ENCODE results near the gene RPS6KA4.
"Not testable (repeated sequence)": the region's sequence is repeated elsewhere in the genome, so short reads cannot be mapped to it uniquely, and the experiment has no call there.

RPS6KA4 gene

DNA sequence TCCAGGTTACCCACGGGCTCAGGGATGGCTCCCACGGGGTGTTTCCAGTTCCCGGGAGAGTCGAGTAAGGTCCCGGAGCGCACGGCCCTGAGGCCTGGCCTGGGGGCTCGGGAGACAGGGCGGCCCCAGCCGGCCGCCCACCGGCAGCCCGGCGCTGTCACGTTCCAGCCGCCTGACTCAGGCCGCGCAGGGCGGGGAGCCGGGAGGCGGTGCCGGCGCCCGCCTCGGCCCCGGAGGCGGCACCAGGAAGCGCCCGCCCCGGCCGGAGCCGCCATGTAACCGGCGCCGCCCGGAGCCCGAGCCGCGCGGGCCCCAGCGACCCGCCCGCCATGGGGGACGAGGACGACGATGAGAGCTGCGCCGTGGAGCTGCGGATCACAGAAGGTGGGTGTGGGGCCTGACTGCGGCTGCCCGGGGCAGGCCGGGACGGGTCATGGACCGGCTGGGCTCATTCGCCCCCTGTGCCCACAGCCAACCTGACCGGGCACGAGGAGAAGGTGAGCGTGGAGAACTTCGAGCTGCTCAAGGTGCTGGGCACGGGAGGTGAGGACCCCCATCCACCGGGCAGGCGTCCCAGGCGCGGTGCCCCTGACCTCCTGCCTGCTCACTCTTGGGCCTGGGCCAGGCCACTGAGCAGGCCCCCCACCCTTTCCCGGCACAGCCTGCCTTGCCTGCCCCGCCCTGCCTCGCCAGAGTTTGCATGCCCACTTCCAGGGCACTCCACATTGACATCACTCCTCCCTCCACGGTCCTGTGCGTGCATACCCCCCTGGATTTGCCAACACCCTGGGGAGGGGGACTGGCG lies at the start of gene RPS6KA4:
TSS of gene RPS6KA4 (plus strand) at position 256 of the 805 bp plus-strand sequence. CDS start at position 330, 74 bp downstream.
- FAIRE-seq, result no peak

DNA sequence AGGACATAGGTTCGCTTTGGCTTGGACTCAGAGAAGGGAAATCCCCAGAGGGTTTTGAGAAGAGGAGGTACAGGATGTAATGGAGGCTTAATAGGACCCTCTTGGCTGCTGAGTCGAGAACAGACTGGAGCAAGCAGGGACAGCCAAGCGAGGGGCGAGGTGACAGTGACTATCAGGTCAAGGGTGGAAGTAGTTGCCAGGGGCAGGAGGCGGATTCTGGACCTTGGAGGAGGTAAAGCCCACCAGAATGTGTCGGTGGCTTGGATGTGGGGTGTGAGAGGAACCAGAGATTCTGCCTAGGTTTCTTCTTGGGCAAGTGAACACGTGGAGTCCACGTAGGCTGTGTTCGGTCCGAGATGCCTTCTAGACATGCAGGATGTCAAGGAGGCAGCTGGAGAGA lies 46.0 kb upstream of the RPS6KA4 start:
- no peak for FAIRE-seq

DNA sequence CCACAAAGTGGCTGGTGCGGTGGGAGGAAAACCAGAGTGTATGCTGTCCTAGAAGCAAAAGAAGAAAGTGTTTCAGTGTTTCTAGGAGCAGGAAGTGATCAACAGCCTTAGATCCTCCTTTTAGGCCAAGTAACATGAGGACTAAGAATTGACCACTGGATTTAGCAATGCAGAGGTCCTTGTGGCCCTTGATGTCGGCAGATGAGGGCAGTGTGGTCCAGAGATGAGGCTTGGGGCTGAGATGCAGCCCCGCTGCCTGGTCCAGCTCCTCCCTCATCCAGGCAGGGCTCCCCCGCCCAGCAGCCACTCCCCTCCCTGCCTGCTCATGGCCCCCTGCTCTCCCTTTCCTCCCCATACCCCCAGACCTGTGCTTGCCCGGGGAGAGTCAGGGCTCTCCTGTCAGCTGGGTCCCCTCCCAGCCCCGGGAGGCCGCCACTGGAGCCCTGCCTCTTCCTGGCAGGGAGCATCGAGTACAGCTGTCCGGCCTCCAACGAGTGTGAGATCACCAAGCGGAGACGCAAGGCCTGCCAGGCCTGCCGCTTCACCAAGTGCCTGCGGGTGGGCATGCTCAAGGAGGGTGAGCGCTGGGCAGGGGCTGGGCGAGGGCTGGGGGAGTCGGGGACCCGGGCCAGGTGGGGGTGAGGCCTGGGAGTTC lies 45.3 kb upstream of the RPS6KA4 start:
- no peak for FAIRE-seq

DNA sequence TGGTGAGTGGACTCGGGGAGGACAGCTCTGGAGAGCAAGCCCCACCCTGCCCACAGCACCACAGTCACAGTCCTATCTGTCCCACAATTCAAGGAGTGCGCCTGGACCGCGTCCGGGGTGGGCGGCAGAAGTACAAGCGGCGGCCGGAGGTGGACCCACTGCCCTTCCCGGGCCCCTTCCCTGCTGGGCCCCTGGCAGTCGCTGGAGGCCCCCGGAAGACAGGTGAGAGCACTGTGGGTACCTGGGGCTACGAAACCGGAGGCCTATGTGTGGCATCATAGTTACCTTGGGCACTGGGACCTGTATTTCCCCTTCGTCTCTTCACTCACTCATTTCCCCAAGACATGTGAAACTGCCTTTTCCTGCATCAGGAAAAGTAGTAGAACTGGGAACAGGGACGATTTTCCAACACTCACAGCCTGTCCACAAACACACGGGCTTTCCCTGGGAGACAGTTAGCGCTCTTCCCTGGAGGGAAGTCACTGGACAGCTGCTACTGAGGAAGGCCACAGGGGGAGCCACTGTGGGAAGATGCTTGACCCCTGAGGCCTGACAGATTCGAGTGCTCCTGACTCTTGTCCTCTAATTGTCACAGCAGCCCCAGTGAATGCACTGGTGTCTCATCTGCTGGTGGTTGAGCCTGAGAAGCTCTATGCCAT lies 44.7 kb upstream of the RPS6KA4 start:
- FAIRE-seq, result no peak

DNA sequence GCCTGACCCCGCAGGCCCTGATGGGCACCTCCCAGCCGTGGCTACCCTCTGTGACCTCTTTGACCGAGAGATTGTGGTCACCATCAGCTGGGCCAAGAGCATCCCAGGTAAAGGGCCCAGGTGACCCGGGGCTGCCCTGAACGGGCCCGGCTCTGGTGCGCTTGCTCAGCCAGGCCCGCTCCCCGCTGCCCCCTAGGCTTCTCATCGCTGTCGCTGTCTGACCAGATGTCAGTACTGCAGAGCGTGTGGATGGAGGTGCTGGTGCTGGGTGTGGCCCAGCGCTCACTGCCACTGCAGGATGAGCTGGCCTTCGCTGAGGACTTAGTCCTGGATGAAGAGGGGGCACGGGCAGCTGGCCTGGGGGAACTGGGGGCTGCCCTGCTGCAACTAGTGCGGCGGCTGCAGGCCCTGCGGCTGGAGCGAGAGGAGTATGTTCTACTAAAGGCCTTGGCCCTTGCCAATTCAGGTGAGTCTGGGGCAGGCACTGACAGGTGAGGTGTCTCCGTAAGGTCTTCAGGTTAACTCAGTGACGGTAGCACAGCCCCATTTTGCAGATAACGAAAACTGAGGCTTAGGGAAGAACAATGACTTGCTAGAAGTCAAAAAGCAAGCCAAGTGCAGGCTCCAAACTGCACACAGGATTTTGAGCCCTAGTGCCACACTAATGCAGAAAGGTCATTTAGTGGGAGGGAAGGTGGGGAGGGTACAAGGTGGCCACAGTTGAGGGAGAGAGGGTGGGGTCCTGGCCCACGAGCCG lies 44.0 kb upstream of the RPS6KA4 start:
- no peak for FAIRE-seq

DNA sequence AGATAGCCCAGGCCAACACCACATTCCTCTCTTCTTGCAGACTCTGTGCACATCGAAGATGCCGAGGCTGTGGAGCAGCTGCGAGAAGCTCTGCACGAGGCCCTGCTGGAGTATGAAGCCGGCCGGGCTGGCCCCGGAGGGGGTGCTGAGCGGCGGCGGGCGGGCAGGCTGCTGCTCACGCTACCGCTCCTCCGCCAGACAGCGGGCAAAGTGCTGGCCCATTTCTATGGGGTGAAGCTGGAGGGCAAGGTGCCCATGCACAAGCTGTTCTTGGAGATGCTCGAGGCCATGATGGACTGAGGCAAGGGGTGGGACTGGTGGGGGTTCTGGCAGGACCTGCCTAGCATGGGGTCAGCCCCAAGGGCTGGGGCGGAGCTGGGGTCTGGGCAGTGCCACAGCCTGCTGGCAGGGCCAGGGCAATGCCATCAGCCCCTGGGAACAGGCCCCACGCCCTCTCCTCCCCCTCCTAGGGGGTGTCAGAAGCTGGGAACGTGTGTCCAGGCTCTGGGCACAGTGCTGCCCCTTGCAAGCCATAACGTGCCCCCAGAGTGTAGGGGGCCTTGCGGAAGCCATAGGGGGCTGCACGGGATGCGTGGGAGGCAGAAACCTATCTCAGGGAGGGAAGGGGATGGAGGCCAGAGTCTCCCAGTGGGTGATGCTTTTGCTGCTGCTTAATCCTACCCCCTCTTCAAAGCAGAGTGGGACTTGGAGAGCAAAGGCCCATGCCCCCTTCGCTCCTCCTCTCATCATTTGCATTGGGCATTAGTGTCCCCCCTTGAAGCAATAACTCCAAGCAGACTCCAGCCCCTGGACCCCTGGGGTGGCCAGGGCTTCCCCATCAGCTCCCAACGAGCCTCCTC lies 43.1 kb upstream of the RPS6KA4 start:
- not testable (repeated sequence) for FAIRE-seq

DNA sequence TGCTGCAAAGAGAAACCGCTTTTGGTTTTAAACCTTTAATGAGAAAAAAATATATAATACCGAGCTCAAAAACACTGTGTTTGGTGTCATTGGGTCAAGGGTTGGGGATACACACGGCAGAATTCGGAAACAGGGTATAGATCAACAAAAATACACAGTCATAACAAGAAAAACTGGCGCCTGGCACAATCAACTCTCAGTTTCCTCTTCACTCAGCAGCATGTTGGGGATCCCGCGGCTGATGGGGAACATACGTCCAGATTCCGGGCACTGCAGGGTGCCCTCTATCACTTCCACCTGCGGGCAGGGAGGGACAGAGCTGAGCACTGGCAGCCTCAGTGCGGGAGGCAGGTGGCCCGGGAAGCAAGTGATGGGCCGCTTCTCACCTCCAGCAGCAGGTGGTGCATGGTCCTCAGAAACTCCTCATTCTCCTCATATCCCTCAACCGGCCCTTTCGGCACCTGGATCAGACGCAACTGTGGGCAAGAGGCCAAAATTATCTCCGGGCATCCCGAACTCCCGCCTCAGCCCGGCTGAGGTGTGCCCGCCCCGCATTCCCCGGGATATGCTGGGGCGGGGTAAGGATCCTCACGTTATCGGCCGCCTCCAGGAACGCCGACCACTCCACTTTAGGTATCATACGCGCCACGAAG lies 42.2 kb upstream of the RPS6KA4 start:
- FAIRE-seq, result no peak

DNA sequence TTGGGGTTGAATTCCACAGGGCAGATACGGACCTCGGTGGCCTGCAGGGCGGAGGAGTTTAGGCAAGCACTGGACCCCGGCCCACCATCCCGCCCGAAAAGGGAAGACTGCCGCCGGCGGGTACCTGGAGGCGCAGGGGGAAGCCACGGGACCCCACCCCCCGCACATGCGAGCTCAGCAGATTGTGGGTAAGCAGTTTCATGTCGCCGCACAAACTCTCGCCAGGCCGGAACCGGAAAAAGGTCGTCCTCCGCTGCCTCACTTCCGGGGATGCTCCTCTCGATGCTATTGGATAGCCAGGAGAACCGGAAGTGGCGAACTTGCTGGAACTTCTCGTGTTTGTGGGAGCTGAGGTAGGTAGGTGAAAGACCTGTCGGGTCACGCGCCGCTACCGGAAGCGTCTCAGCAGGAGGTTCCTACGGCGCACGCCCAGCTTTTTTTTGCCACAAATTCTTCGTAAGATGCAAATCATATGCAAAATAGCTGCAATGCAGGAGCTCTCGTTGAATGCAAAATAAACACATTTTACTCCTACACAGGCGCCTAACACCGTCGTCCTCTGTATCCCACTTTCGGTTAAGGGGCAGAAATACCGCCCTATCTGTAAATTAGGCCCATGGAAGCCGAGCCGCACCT lies 41.5 kb upstream of the RPS6KA4 start, which contains the start of gene TRMT112:
TSS of gene TRMT112 (minus strand) at position 235 of the 636 bp plus-strand sequence. CDS start at position 202, 33 bp downstream.
- FAIRE-seq, result peak; percentile 91

DNA sequence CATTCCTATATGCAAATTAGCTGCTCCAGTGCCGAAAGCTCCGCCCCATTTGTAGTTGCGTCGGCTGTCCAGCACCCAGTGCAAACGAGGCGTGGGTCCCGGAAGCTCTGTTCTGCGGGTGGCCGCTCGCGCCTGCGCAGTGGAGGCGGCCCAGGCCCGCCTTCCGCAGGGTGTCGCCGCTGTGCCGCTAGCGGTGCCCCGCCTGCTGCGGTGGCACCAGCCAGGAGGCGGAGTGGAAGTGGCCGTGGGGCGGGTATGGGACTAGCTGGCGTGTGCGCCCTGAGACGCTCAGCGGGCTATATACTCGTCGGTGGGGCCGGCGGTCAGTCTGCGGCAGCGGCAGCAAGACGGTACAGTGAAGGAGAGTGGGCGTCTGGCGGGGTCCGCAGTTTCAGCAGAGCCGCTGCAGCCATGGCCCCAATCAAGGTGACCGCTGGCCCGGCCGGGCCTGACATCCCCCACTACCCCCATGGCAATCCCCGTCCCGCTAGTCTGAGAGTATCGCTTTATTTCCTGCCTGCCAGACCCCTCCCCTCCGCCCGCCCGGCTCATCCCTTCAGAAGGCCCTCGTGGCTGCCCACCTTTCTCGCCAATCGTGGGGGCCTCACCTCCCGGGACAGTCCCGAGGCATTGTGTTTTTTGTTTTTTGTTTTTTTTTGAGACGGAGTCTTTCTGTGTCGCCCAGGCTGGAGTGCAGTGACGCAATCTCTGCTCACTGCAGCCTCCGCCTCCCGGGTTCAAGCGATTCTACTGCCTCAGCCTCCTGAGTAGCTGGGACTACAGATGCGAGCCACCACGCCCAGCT lies 40.8 kb upstream of the RPS6KA4 start, which contains the start of gene PRDX5:
TSS of gene PRDX5 (plus strand) at position 161 of the 805 bp plus-strand sequence. CDS start at position 256, 95 bp downstream.
- FAIRE-seq, result peak; percentile 15

DNA sequence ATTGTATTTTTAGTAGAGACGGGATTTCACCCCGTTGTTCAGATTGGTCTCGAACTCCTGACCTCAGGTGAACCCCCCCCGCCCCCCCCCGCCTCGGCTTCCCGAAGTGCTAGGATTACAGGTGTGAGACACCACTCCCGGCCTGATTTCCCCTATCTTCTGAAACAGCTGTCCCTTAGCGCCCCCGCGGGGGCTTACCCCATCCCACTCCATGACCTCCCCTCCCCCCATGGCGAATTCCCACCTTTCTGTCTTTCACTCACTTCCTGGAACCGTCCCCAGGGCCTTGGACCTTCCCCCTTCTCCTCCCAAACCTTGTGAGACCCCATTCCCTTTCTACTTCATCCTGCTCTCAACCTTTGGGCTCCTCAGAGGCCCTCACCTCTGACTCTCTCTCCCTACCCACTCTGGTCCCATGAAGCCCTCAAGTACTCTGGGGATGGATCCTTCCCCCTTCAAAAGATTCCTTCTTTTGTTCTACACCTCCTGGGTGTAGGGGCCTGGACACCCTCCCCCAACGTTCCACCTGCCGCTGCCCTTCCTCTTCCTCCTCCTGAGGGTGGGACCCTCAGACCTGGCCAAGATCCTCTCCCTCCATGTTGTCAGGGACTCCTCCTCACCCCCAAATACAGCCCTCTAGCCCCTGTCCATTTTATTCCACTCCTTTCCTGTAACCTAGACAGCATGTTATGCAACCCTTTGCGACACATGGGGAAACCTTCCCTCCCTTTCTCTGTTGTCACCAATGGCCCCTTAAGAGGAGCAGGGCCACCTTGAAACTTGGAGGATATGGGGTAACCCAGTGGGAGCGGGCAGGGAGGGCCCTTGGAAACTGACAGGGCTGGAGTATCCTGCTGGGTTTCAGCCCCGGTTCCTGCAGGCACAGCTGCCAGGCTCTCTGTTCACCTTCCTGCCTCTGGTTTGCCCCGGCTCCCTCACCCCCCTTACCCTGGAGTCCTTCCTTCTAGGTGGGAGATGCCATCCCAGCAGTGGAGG lies 39.9 kb upstream of the RPS6KA4 start:
- no peak for FAIRE-seq

DNA sequence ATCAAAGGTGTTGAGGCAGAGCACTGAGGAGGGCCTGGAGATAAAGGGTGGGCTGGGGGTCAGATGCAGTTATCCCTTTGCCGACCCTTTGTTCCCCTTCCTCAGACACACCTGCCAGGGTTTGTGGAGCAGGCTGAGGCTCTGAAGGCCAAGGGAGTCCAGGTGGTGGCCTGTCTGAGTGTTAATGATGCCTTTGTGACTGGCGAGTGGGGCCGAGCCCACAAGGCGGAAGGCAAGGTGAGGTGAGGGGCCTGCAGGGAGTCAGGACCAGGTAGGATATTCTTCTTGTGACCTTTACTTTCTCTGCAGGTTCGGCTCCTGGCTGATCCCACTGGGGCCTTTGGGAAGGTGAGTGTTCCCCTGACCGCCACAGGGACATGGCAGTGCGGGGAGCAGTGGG lies 38.4 kb upstream of the RPS6KA4 start:
- no peak for FAIRE-seq

DNA sequence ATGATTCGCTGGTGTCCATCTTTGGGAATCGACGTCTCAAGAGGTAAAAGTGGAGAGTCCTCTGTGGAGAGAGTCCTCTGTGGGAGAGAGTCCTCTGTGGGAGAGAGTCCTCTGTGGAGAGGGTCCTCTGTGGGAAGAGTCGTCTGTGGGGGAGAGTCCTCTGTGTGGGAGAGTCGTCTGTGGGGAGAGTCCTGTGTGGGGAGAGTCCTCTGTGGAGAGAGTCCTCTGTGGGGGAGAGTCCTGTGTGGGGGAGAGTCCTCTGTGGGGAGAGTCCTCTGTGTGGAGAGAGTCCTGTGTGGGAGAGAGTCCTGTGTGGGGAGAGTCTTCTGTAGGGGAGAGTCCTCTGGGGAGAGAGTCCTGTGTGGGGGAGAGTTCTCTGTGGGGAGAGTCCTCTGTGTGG lies 37.9 kb upstream of the RPS6KA4 start:
- FAIRE-seq, result no peak

DNA sequence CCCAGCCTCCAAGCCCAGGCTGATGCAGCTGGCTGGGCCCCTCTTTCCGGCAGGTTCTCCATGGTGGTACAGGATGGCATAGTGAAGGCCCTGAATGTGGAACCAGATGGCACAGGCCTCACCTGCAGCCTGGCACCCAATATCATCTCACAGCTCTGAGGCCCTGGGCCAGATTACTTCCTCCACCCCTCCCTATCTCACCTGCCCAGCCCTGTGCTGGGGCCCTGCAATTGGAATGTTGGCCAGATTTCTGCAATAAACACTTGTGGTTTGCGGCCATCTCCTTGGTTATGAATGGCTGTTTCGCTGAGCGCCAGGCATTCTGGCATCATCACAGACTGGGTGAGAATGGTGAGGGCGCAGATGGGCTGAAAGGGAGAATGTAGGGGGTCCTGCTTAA lies 37.4 kb upstream of the RPS6KA4 start:
- no peak for FAIRE-seq

DNA sequence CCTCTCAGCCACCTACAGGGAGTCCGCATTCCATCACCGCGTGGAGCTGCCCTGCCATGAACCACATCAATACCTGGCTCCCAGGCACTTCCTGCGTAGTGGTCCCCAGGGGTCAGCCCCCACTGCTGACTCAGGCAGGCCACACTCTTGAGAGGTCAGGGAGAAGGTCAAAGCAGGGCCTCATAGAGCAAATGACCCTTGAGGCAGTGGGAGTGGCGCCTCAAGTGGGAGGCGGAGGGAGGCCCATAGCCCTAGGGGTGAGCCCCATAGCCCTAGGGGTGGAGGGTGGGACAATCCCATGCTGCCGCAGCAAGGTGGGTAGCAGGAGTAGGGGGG lies 36.1 kb upstream of the RPS6KA4 start:
- FAIRE-seq, result no peak

DNA sequence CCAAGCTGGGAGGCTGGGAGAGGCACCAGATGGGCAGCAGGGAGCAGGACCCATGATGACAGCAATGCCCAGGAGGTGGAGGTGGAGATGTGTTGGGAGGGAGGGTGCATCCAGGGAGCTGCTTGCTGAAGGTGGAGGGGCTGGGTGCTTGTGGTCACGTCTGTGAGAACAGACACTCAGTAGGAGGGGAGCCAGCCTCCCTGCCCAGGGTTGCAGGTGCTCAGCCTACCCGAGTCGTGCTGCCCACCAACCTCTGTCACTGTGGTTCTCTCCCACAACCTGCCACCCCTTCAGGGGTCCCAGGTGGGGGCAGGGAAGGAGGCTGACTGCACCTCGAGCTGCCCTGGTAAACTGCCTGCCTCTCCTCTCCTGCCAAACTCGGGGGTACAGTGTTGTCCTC lies 35.6 kb upstream of the RPS6KA4 start:
- FAIRE-seq, result no peak

DNA sequence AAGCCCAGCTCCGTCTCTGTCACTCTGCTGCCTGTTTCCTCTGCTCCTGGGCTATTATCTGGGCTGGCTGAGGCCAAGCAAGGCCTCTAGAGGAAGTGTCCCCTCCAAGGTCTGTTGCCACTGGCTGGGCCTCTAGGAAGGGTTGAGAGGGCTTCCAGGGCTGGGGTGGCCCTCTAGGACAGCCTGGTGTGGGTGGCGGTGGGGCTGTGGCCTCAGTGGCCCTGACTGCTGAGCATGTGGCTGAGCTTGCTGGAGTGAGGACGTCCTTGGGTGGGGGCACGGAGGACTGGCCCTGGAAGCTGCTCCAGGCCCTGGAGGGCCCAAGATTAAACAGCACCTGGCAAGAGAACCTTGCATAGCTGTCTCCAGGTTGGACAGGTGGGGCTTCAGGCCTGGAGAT lies 35.0 kb upstream of the RPS6KA4 start:
- FAIRE-seq, result not testable (repeated sequence)

DNA sequence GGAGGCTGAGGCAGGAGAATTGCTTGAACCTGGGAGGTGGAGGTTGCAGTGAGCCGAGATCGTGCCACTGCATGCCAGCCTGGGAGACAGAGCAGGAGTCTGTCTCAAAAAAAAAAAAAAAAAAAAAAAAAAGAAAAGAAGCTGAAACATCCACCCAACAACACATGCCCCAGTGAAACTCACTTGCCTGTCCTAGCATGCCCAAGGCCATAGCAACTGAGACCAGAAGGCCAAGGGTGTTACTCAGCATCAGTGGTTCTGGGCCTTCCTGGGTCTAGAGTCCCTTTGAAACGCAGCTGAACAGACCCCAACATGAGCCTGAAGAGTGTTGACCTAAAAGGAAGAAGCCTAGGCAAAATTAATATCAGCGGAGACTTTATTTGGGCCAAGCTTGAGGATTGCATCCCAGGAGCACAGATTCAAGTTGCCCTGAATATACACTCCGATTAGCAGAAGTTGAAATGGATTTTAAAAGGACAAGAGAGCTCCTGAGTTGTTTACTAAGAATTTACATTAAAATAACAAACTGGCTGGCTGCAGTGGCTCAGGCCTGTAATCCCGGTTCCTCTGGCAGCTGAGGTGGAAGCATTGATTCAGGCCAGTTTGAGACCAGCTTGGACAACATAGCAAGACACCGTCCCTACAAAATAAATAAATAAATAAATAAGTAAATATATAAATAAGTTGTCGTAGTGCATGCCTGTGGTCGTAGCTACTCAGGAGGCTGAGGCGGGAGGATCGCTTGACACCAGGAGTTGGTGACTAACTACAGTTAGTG lies 34.1 kb upstream of the RPS6KA4 start:
- no peak for FAIRE-seq

DNA sequence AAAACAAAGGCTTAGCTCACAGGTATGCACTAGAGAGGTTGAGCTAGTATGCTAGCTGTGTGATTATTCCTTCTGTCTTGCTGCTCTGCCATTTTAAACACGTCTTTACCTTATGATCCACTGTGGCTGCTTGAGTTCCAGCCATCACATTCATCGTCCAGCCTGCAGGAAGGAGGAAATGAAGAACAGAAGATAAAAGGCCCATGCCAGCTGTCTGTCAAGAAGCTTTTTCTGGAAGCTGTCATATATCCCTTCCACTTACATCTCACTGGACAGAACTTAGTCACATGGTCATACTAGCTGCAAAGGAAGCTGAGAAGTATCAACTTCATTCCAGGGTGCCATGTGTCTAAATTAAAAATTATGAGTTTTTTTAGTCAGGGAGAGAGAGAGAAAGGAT lies 31.6 kb upstream of the RPS6KA4 start:
- FAIRE-seq, result no peak
